Activated CD4-positive, alpha-beta T cell treated with anti-CD3 and anti-CD28 coated beads, Interleukin-2, amount 10 ng/mL, durations not matched to agents 24 days and 14 days (primary cell): ENCODE results near the gene ADGRG6. TPM values are rescaled to one million over a fixed set of nuclear protein-coding genes. Genes with fewer than 3 reads are reported as not detected.

Source experiments
- DNase-seq: peaks from one replicate; pipeline ENCODE4 v3.0.0; 2022
- H3K27ac Mint-ChIP-seq: one replicate; pipeline ENCODE4 v1.8.0; 2022; ENCODE audit warnings: mild to moderate bottlenecking, mixed read lengths
- H3K27me3 Mint-ChIP-seq: one replicate; pipeline ENCODE4 v1.8.0; 2022; ENCODE audit warnings: mixed read lengths
- H3K36me3 Mint-ChIP-seq: one replicate; pipeline ENCODE4 v1.8.0; 2022; ENCODE audit warnings: low read depth, mild to moderate bottlenecking, mixed read lengths
- H3K4me1 Mint-ChIP-seq: one replicate; pipeline ENCODE4 v1.8.0; 2021; ENCODE audit warnings: mixed read lengths
- H3K4me3 Mint-ChIP-seq: one replicate; pipeline ENCODE4 v1.8.0; 2022; ENCODE audit warnings: mild to moderate bottlenecking, moderate library complexity, mixed read lengths
- H3K9me3 Mint-ChIP-seq: one replicate; pipeline ENCODE4 v1.8.0; 2021; ENCODE audit warnings: mixed read lengths
- intact Hi-C: fragments of 100-400 bp; cut with micrococcal nuclease; formaldehyde crosslinking; loops from one replicate; pipeline ENCODE4 v1.15.1; 2023
- total RNA-seq: library from RNA; stranded (reverse); gene quantifications from 2 replicates; pipeline ENCODE4 v1.2.3, GENCODE V29; 2022

The ADGRG6 gene
- total RNA-seq, 1 donor from 2014 or later = not detected

DNA sequence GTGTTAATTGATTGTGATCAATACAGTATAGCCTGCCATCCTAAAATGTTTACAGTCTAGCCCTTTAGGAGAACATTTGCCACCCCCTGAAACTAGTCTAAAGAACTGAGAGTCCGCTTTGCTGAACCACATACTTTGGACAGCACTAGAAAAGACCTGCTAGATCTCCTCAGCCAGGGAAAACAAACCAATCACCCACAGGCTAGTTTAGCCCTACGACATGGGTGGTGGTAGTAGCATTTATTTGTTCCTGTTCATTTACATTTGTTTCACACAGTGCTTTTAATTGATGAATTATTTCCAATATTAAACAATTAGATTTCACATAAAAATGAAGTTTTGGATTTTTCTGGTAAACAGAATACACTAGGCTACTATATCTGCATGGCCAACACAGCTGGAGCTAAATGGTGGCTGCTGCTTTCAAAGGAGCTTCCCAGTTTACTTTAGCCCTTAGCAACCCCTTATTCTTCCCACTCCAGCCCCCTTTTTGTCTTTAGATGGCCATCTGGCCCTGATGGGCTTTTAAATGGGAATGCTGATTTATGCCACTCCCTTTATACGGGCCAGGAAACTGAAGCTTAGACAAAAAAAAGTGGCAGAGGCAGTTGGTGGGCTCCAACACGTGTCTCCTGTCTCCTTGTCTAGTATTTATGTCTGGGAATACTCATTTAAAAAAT is 72.4 kb downstream of the ADGRG6 start:
- no peaks in the 10 kb centered on the region for H3K4me1 Mint-ChIP-seq
- H3K36me3 Mint-ChIP-seq = no peaks in the 10 kb centered on the region
- no peaks in the 10 kb centered on the region for H3K9me3 Mint-ChIP-seq
- no peak for DNase-seq
- intact Hi-C loops = no loop called here
- no peak overlapping the region for H3K27ac Mint-ChIP-seq
- peaks cover 18% of the 10 kb centered on the region for H3K27me3 Mint-ChIP-seq
- H3K4me3 Mint-ChIP-seq = no peak overlapping the region

DNA sequence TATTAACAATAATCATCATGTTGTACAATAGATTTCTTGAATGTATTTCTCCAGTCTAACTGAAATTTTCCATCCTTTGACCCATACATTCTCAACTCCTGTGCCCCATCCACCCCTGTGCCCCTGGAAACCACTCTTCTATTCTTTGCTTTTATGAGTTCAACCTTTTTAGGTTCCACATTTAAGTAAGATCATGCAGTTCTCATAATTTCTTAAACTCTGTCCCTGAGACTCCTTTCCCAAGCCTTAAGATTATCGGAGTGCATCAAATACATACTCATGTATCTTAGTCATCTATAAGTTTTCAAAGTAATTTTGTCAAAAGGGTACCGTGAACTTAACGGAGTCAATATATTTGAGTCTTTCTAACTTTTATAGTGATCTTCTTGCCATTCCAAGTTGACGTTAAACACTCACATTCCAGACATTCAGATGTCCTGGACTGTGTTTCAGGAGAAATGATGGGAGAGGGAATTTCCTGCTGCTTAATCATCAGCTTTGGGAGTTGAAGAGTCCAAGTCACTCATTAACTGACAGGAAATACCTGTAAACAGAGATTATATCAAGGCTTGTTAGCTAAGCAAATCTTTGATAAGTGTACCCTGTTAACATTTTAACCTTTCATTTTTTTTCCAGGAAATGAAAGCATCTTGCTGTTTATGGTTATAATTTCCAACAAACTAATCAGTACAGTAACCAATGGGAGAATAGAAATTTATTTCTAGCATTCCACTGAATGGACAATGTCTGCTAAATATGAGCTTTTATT is 73.3 kb downstream of the ADGRG6 start:
- Mint-ChIP-seq H3K36me3 (no peaks in the 10 kb centered on the region), H3K27me3 (peaks cover 17% of the 10 kb centered on the region), H3K9me3 (no peaks in the 10 kb centered on the region), H3K4me3 (no peak overlapping the region), H3K27ac (no peak overlapping the region), H3K4me1 (no peaks in the 10 kb centered on the region)
- DNase-seq = no peak
- intact Hi-C loops = no loop called here

DNA sequence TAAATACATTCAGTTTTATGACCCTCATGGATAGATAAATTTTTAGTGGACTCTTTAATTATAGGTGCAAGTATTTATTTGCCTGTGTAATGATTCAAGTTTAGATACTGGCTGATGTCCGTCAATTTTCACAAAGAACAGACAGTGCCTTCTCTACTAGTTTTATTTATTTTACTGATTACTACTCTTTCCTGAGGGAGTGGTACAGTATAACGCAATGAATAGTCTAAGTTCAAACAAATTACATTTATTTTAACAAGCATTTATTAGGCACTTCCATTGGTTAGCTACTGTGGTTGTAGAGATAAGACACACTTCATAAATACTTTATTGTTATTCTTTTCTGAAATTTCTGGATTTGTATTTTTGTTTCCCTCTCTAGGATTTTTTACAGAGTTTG is 74.3 kb downstream of the ADGRG6 start:
- peaks cover 20% of the 10 kb centered on the region for H3K27me3 Mint-ChIP-seq
- no peaks in the 10 kb centered on the region for H3K36me3 Mint-ChIP-seq
- DNase-seq = no peak
- no peak overlapping the region for H3K4me3 Mint-ChIP-seq
- no peaks in the 10 kb centered on the region for H3K4me1 Mint-ChIP-seq
- H3K27ac Mint-ChIP-seq = no peak overlapping the region
- H3K9me3 Mint-ChIP-seq = no peaks in the 10 kb centered on the region
- intact Hi-C loops = no loop called here

DNA sequence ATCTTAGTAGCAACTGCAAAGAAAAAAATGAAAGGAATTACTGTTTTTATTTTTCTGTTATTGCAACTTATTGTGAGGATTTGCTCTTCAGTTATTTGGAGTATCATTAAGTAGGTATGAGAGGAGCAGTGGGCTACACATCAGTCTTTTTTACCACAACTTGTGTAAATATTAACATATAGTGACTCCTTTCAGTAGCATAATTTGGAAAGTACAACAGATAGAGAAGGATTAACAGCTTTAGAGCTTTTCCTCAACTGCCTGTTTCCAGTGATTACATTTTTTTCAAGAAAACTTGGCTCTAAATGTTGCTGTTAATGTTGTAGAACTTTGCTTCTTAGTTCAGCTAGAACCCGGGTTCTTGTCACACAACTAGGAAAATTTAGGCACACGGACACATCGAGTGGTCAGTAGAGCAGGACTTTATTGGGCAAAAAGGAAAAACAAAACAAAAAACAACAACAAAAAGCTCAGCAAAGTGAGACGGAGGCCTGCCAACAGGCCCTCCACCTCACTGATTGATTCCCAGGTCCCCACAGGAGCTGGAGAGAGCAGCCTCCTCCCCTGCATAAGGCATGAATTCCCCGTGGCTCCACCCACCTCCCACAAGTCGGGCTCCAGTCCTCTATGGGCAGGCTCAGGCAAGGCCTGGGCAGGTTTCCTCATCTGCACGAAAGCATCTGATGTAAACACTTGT is 75.1 kb downstream of the ADGRG6 start:
- H3K36me3 Mint-ChIP-seq = no peaks in the 10 kb centered on the region
- intact Hi-C loops = no loop called here
- H3K4me1 Mint-ChIP-seq = no peaks in the 10 kb centered on the region
- H3K27ac Mint-ChIP-seq = no peak overlapping the region
- H3K9me3 Mint-ChIP-seq = no peaks in the 10 kb centered on the region
- DNase-seq = no peak
- H3K4me3 Mint-ChIP-seq = no peak overlapping the region
- H3K27me3 Mint-ChIP-seq = peaks cover 22% of the 10 kb centered on the region

DNA sequence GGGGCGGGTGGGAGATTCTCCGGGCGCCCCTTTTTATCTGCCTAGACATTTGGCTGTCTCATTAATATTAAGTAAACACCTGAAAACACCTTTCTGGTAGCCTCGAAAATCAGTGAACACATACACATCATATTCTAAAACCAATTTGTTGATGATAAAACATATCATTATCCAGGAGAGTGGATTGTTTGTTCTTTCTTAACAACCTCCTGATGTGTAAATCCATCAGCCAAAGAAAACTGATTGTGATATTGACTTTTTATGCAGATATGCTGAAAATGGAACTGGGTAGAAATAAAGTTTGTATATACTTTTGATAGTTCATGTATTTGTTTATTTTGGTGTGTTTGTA is 75.7 kb downstream of the ADGRG6 start:
- intact Hi-C loops = no loop called here
- Mint-ChIP-seq H3K36me3 (no peaks in the 10 kb centered on the region), H3K4me3 (no peak overlapping the region), H3K27ac (no peak overlapping the region), H3K27me3 (peaks cover 23% of the 10 kb centered on the region), H3K9me3 (no peaks in the 10 kb centered on the region), H3K4me1 (no peaks in the 10 kb centered on the region)
- no peak for DNase-seq

DNA sequence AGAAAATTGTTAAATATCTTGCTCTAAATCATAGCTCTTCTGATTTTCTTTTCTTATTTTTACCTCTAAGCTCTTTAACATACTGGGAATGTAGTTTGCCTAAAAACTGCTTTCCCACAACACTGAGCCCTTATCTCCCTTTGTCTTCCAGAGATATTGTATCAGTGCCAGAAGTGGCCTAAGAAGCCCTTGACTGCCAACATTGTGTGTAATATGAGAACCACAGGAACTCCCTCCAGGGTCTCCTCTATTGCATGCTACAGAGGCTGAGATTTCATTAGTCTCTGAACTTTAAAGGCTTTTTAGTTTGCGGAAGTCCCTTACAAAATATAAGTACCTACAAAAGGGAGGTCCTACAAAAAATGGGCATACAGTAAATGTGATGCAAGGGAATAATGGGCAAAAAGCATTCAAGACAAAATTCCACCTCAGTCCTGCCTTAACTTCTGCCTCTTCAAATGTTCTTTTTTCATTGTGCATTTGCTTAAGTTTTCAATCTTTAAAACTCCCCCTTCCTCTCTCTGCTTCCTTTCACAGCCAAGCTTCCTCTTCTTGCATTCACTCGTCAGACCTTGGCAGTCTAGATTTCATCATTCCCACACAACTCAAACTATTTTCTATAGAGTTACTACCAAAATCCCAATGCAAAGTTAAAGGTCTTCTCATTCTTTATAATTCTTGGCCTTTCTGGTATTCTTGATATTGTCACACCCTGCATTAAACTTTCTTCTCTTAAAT is 76.5 kb downstream of the ADGRG6 start:
- Mint-ChIP-seq H3K9me3 (no peaks in the 10 kb centered on the region), H3K4me1 (no peaks in the 10 kb centered on the region)

DNA sequence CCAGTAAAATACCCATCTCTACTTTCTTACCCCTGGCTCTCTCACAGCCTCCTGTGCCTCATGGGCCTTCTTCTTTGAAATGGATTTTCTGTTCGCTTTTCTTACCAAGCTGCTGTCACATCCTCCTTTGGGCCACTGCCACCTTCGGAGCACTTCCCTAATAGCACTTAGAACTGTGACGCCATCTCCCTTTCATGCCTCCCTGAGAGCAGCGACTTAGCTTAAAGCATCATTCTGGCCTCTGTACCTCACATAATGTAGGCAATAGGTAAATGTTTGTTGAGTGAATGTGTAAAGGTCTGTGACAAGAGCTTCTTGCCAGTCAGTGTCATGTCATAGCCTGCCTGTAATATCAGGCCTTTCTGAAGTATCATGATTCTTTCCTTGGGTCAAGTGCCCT is 78.8 kb downstream of the ADGRG6 start:
- Mint-ChIP-seq H3K36me3 (no peaks in the 10 kb centered on the region), H3K27me3 (peaks cover 27% of the 10 kb centered on the region), H3K9me3 (no peaks in the 10 kb centered on the region), H3K4me1 (no peaks in the 10 kb centered on the region), H3K27ac (no peak overlapping the region), H3K4me3 (no peak overlapping the region)
- intact Hi-C loops = no loop called here
- no peak for DNase-seq

More for the DNA sequence above, 76.5 kb downstream of the ADGRG6 start:
- intact Hi-C loops = no loop called here
- Mint-ChIP-seq H3K4me3 (no peak overlapping the region), H3K27me3 (peaks cover 24% of the 10 kb centered on the region), H3K36me3 (no peaks in the 10 kb centered on the region), H3K27ac (no peak overlapping the region)
- no peak for DNase-seq

DNA sequence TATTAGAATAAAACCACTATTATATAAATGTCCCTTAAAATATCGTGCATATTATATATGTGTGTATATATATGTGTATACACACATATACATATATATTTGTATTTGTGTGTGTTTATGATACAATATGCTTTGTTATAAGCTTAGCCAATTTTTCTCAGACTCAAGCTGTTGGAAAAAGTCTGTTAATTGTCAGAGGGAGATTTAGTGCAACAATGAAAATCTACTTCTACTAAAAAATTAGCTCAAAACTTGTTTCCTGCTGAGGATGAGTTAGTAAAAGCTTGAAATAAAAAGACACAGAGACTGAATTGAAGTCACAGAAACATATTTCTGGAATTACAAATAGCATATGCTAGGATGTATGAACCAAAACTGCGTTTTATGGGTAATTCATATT is 79.4 kb downstream of the ADGRG6 start:
- intact Hi-C loops = no loop called here
- Mint-ChIP-seq H3K36me3 (no peaks in the 10 kb centered on the region), H3K27me3 (peaks cover 27% of the 10 kb centered on the region)

DNA sequence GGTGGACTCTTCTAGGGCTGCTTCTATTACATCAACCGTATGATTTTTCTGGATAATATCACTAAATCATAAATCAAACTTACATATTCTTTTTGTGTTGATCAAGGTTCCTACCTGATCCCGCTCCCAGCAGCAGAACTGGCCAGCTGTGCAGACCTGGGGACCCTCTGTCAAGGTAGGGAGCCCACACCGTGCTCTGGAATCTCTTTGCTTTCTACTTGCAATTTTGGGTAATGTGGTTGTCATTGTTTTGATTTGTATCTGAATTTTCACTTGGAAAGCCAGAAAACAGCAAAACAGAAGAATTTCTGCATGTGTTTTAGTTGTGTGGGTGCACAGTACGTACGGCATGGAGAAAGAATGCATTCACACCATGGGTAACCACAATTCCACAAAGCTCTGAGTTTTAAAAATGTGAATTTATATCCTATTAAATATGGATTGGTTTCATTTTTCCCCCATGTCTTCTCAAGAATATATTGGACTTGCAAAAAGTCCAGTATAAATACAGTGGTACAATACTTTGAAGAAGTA is 80.1 kb downstream of the ADGRG6 start:
- intact Hi-C loops = no loop called here
- no peak overlapping the region for H3K27ac Mint-ChIP-seq
- H3K36me3 Mint-ChIP-seq = no peaks in the 10 kb centered on the region

More for the DNA sequence above, 79.4 kb downstream of the ADGRG6 start:
- Mint-ChIP-seq H3K4me3 (no peak overlapping the region), H3K27ac (no peak overlapping the region), H3K9me3 (no peaks in the 10 kb centered on the region), H3K4me1 (no peaks in the 10 kb centered on the region)
- DNase-seq = no peak

DNA sequence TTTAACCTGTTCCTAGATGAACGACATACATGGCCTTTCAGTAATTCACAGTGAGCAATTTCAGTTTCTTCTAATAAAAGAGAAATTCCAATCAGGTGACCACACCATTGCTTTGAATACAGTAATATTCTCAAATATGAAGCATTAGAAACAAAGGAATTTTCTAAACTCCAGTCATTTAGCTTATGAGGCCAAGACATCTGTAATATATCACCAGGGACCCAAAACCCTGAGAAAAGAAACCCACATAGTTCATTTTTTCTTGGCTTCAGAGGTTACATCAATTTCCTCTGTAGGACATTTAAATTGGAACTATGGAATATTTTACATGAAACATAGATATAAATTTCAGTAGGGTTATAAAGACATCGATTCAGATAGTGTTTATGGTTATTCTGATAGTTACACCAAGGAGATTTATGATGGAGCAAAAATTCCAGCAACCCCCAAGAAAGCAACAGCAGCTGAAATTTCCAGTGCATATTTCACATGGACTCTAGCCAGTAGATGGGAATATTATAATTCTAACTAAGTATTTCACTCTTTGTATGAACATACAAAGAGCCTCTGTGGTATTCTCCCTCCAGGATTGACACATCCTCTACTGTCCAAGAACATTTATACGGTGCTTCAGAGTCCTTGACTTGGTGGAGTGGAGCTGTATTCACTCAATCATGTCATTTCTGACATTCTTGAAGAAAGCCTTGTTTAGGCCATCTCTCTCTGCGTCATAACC is 82.9 kb downstream of the ADGRG6 start:
- Mint-ChIP-seq H3K27ac (no peak overlapping the region), H3K27me3 (peaks cover 37% of the 10 kb centered on the region), H3K9me3 (no peaks in the 10 kb centered on the region), H3K36me3 (no peaks in the 10 kb centered on the region), H3K4me1 (no peaks in the 10 kb centered on the region), H3K4me3 (no peak overlapping the region)
- DNase-seq = no peak
- intact Hi-C loops = no loop called here

More for the DNA sequence above, 80.1 kb downstream of the ADGRG6 start:
- no peak for DNase-seq
- no peak overlapping the region for H3K4me3 Mint-ChIP-seq
- no peaks in the 10 kb centered on the region for H3K9me3 Mint-ChIP-seq
- H3K4me1 Mint-ChIP-seq = no peaks in the 10 kb centered on the region
- peaks cover 27% of the 10 kb centered on the region for H3K27me3 Mint-ChIP-seq

DNA sequence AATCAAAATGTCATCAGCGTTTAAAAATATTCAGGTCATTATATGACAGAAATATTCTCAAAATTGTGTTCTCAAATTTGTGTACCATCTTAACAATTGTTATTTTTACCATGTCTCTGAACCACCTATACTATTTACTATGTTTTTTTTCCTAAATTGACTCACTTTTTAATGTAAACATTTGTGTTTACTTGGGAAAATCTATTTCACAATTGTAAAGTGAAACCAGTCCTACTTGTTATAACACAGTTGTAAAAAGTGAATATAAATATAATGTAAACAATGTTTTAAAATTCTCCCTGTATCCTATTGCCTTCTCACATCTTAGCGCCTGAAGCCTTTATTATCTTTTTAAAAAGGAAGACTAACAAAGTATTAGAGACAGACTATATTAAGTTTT is 83.5 kb downstream of the ADGRG6 start:
- Mint-ChIP-seq H3K27me3 (peaks cover 38% of the 10 kb centered on the region), H3K9me3 (no peaks in the 10 kb centered on the region), H3K27ac (no peak overlapping the region), H3K4me1 (no peaks in the 10 kb centered on the region), H3K36me3 (no peaks in the 10 kb centered on the region), H3K4me3 (no peak overlapping the region)
- DNase-seq = no peak
- intact Hi-C loops = no loop called here

DNA sequence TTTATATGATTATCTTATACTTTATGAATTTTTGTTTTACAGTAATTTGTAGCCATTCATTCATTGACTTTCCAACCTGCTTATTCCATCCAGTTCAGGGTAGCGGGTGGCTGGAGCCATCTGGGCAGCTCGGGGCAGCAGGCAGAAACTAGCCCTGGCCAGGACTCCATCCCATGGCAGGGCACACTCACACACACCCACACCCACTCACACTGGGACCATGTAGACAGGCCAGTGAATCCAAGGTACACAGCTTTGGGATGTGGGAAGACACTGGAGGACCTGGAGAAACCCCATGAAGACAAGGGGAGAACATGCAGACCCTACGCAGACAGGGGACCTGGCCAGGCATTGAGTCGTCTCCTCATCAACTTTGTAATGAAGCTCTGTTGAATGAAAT is 84.8 kb downstream of the ADGRG6 start:
- no peak for DNase-seq
- no peaks in the 10 kb centered on the region for H3K36me3 Mint-ChIP-seq
- H3K4me1 Mint-ChIP-seq = no peaks in the 10 kb centered on the region
- no peak overlapping the region for H3K4me3 Mint-ChIP-seq
- H3K27ac Mint-ChIP-seq = no peak overlapping the region
- intact Hi-C loops = no loop called here
- no peaks in the 10 kb centered on the region for H3K9me3 Mint-ChIP-seq
- H3K27me3 Mint-ChIP-seq = peaks cover 37% of the 10 kb centered on the region
